ENCODE results near the gene LASP1.
"Not testable (repeated sequence)": the region's sequence is repeated elsewhere in the genome, so short reads cannot be mapped to it uniquely, and the experiment has no call there.

The LASP1 gene

DNA sequence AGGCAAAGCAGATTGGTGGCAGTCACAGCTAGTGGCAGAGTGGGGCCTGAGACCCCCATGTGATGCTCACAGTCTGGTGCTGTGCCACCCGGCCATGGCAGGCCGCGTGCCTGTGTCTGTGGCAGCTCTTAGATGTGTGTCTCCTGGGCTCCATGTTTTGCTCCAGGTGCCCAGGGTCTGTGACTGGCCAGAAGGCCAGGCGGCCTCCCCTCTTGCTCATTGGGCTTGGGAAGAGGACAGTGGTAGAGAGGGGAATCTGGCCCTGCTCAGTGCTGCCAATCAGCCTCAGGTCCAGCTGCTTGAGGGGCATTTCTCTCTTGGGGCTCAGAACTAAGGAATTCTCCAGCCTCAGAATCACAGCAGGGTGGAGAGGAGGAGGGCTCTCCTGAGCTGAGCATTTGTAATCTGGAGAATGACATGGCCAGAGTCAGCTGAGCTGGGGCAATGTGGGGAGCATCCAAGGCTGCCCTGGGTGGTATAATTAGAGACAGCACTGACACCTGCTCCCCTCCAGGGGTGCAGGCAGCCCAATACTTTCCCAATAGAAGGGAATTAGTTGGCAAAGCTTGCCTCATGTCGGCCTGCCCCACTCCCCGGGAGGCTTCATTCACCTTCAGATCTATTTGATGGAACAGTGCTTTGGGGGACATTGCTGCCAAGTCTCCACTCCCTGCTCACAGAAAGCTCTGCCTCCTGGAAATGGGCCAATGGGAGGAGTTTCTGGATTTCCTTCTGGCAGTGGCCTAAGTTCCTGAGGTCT, 52.9 kb downstream of the LASP1 start:
- no peak overlapping the region for H2AFZ ChIP-seq (ENCODE audit: low read length)
- H3K27me3 ChIP-seq (ENCODE audit: insufficient read depth, low read length): no peaks in the 10 kb centered on the region
- TF ChIP-seq, protein P1, sequence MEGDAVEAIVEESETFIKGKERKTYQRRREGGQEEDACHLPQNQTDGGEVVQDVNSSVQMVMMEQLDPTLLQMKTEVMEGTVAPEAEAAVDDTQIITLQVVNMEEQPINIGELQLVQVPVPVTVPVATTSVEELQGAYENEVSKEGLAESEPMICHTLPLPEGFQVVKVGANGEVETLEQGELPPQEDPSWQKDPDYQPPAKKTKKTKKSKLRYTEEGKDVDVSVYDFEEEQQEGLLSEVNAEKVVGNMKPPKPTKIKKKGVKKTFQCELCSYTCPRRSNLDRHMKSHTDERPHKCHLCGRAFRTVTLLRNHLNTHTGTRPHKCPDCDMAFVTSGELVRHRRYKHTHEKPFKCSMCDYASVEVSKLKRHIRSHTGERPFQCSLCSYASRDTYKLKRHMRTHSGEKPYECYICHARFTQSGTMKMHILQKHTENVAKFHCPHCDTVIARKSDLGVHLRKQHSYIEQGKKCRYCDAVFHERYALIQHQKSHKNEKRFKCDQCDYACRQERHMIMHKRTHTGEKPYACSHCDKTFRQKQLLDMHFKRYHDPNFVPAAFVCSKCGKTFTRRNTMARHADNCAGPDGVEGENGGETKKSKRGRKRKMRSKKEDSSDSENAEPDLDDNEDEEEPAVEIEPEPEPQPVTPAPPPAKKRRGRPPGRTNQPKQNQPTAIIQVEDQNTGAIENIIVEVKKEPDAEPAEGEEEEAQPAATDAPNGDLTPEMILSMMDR (IDR thresholded peaks at IDR 0.05; ENCODE audit: low read length): no peak
- no peak for TF ChIP-seq EZH2 (IDR thresholded peaks at IDR 0.05; ENCODE audit: borderline replicate concordance, low read length)
- H3F3A ChIP-seq (ENCODE audit: insufficient read depth, low read length): no peaks in the 10 kb centered on the region
- H3K9ac ChIP-seq (ENCODE audit: low read length): no peak overlapping the region
- no peak overlapping the region for H3K4me3 ChIP-seq (ENCODE audit: low read depth, low read length, poor library complexity, severe bottlenecking)
- no peaks in the 10 kb centered on the region for H4K20me1 ChIP-seq (ENCODE audit: insufficient read depth, low read length)
- peaks cover 25% of the 10 kb centered on the region for H3K36me3 ChIP-seq (ENCODE audit: insufficient read depth, low read length)
- H3K27ac ChIP-seq (ENCODE audit: low read depth, low read length, poor library complexity, severe bottlenecking): peak overlapping the region; percentile 46
- H3K9me3 ChIP-seq (ENCODE audit: low read length): no peaks in the 10 kb centered on the region
- no peaks in the 10 kb centered on the region for H3K9me2 ChIP-seq (ENCODE audit: low read depth, low read length)
- no peaks in the 10 kb centered on the region for H3K79me2 ChIP-seq (ENCODE audit: insufficient read depth, low read length)
- no peak overlapping the region for H3K4me2 ChIP-seq (ENCODE audit: low read length)
- peaks cover 12% of the 10 kb centered on the region for H3K4me1 ChIP-seq (ENCODE audit: insufficient read depth, low read length, severe bottlenecking)

DNA sequence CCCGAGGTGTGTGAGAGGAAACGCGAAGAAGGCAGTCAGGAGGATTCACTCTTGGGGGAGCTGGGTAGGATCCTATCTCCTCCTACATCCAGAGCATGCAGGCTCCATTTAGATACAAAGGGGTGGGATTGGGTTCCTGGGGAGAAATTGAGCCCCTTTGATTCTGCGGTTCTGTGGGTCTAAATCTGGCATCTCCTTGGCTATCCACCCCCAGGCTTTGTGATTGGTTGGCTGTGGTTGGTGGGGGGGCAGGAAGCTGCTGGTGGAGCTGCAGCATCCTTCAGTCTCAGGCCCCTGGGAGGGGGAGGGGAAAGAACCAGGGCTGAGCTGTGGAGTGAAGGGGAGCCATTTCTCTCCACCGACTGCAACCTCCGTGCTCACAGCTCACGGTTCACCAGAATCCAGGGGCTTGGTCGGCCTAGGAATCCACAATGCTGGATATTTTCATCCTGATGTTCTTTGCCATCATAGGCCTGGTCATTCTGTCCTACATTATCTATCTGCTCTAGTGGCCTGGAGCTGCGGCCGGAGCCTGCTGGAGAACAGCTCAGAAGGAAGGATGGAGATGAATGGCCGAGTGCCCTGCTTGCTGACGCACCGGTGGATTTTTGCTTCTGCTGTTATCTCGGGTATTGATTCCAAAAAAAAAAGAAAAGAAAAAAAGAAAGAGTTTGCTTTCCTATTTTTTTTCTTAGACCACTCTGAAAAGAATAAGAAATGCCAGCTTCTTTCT, 55.6 kb downstream of the LASP1 start, which contains the start of gene LASP1NB:
Gene LASP1NB, plus strand, starts transcription at position 352 of the 733 bp plus-strand sequence.
- H3K4me2 ChIP-seq (ENCODE audit: low read length): no peak within 1 kb of the TSS
- no peak within 1 kb of the TSS for H3K9ac ChIP-seq (ENCODE audit: low read length)
- no peaks in the 10 kb centered on the region for H3F3A ChIP-seq (ENCODE audit: insufficient read depth, low read length)
- H3K4me1 ChIP-seq (ENCODE audit: insufficient read depth, low read length, severe bottlenecking): peaks cover 12% of the 10 kb centered on the region
- TF ChIP-seq, protein P1 (IDR thresholded peaks at IDR 0.05; ENCODE audit: low read length): no peak
- TF ChIP-seq EZH2 (IDR thresholded peaks at IDR 0.05; ENCODE audit: borderline replicate concordance, low read length): no peak
- no peaks in the 10 kb centered on the region for H3K36me3 ChIP-seq (ENCODE audit: insufficient read depth, low read length)
- H2AFZ ChIP-seq (ENCODE audit: low read length): no peak within 1 kb of the TSS
- H4K20me1 ChIP-seq (ENCODE audit: insufficient read depth, low read length): no peaks in the 10 kb centered on the region
- no peaks in the 10 kb centered on the region for H3K9me3 ChIP-seq (ENCODE audit: low read length)
- no peaks in the 10 kb centered on the region for H3K27me3 ChIP-seq (ENCODE audit: insufficient read depth, low read length)
- no peak within 1 kb of the TSS for H3K27ac ChIP-seq (ENCODE audit: low read depth, low read length, poor library complexity, severe bottlenecking)
- no peaks in the 10 kb centered on the region for H3K9me2 ChIP-seq (ENCODE audit: low read depth, low read length)
- H3K79me2 ChIP-seq (ENCODE audit: insufficient read depth, low read length): no peaks in the 10 kb centered on the region
- H3K4me3 ChIP-seq (ENCODE audit: low read depth, low read length, poor library complexity, severe bottlenecking): no peak within 1 kb of the TSS

DNA sequence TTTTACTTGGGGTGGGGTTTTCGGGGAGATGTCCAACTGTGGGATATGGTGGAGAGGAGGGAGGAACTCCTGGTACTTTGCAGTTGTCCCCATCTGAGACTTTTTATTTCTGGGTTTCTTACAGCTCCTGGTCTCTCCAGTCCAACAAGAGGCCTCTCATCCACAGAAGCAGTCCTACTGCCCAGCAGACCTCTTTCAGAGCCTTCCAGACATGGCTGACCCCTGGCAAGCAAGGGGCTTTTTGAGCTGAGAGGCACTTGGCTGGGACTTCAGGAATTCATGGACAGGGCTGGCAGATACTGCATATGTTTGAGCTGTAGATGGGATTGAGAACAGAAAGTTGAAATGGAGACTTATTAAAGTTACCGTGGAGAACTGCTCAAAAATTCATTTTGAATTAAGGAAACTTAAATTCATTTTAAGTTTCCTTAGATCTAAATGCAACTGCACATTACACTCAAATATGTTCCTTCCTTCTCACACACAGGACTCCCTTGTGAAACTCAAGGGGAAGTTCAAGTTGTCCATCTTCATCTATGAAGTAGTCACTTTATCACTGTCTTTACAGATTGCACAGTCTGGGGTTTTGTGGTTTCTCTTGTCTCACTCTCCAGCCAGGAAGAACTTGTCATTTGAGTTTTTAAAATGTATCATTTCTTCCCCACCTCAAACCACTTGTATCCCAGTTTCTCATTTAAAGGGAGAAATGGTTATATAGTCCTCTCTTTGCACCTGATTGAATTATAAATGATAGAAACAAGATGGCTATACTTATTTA, 56.6 kb downstream of the LASP1 start:
- no peak for TF ChIP-seq EZH2 (IDR thresholded peaks at IDR 0.05; ENCODE audit: borderline replicate concordance, low read length)
- TF ChIP-seq, protein P1 (IDR thresholded peaks at IDR 0.05; ENCODE audit: low read length): no peak
- Histone ChIP-seq H2AFZ (ENCODE audit: low read length) (no peak overlapping the region), H3K4me2 (ENCODE audit: low read length) (no peak overlapping the region), H3F3A (ENCODE audit: insufficient read depth, low read length) (no peaks in the 10 kb centered on the region), H3K9me3 (ENCODE audit: low read length) (no peaks in the 10 kb centered on the region), H4K20me1 (ENCODE audit: insufficient read depth, low read length) (no peaks in the 10 kb centered on the region), H3K79me2 (ENCODE audit: insufficient read depth, low read length) (no peaks in the 10 kb centered on the region), H3K9ac (ENCODE audit: low read length) (no peak overlapping the region), H3K4me3 (ENCODE audit: low read depth, low read length, poor library complexity, severe bottlenecking) (no peak overlapping the region), H3K36me3 (ENCODE audit: insufficient read depth, low read length) (no peaks in the 10 kb centered on the region), H3K4me1 (ENCODE audit: insufficient read depth, low read length, severe bottlenecking) (peaks cover 5% of the 10 kb centered on the region), H3K27me3 (ENCODE audit: insufficient read depth, low read length) (no peaks in the 10 kb centered on the region), H3K9me2 (ENCODE audit: low read depth, low read length) (no peaks in the 10 kb centered on the region), H3K27ac (ENCODE audit: low read depth, low read length, poor library complexity, severe bottlenecking) (no peak overlapping the region)

DNA sequence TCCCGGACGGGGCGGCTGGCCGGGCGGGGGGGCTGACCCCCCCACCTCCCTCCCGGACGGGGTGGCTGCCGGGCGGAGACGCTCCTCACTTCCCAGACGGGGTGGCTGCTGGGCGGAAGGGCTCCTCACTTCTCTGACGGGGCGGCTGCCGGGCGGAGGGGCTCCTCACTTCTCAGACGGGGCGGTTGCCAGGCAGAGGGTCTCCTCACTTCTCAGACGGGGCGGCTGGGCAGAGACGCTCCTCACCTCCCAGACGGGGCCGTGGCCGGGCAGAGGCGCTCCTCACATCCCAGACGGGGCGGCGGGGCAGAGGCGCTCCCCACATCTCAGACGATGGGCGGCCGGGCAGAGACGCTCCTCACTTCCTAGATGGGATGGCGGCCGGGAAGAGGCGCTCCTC, 60.9 kb downstream of the LASP1 start:
- H3K27ac ChIP-seq (ENCODE audit: low read depth, low read length, poor library complexity, severe bottlenecking); H3K9ac ChIP-seq (ENCODE audit: low read length); H3F3A ChIP-seq (ENCODE audit: insufficient read depth, low read length); H3K9me2 ChIP-seq (ENCODE audit: low read depth, low read length); H3K4me3 ChIP-seq (ENCODE audit: low read depth, low read length, poor library complexity, severe bottlenecking); H3K79me2 ChIP-seq (ENCODE audit: insufficient read depth, low read length); H2AFZ ChIP-seq (ENCODE audit: low read length); H3K4me2 ChIP-seq (ENCODE audit: low read length); H3K27me3 ChIP-seq (ENCODE audit: insufficient read depth, low read length); H3K9me3 ChIP-seq (ENCODE audit: low read length); H3K4me1 ChIP-seq (ENCODE audit: insufficient read depth, low read length, severe bottlenecking); H4K20me1 ChIP-seq (ENCODE audit: insufficient read depth, low read length); H3K36me3 ChIP-seq (ENCODE audit: insufficient read depth, low read length): not testable (repeated sequence)

DNA sequence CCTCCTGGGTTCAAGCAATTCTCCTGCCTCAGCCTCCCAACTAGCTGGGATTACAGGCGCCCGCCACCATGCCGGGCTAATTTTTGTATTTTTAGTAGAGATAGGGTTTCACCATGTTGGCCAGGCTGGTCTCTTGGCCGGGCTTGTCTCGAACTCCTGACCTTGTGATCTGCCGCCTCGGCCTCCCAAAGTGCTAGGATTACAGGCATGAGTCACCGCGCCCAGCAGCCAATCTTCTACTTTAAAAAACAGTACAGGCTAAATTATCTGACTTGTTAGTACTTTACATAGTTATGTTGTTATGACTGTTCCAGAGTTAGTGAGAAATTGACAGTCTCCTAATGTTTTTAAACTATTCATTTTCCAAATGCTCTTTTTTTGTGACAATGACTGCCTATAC, 64.1 kb downstream of the LASP1 start:
- not testable (repeated sequence) for H3K27ac ChIP-seq (ENCODE audit: low read depth, low read length, poor library complexity, severe bottlenecking); H4K20me1 ChIP-seq (ENCODE audit: insufficient read depth, low read length); H2AFZ ChIP-seq (ENCODE audit: low read length); H3K9me3 ChIP-seq (ENCODE audit: low read length); H3K36me3 ChIP-seq (ENCODE audit: insufficient read depth, low read length); H3F3A ChIP-seq (ENCODE audit: insufficient read depth, low read length); H3K9me2 ChIP-seq (ENCODE audit: low read depth, low read length); H3K79me2 ChIP-seq (ENCODE audit: insufficient read depth, low read length); H3K4me2 ChIP-seq (ENCODE audit: low read length); H3K27me3 ChIP-seq (ENCODE audit: insufficient read depth, low read length); H3K9ac ChIP-seq (ENCODE audit: low read length); H3K4me1 ChIP-seq (ENCODE audit: insufficient read depth, low read length, severe bottlenecking); H3K4me3 ChIP-seq (ENCODE audit: low read depth, low read length, poor library complexity, severe bottlenecking)
